Measurements from ENCODE around the gene FADS3.
A peak's percentile ranks its signal among the peaks of the same experiment; 100 is the strongest.

Gene FADS3

GRCh38 chr11:61913699-61914395 is 22.5 kb upstream of the FADS3 start:
- no peak for DNase-seq

- no peak for DNase-seq
Measured at GRCh38 chr11:61912991-61913698, 21.8 kb upstream of the FADS3 start.

GRCh38 chr11:61912530-61912898 is 21.2 kb upstream of the FADS3 start:
- no peak for DNase-seq

DNA sequence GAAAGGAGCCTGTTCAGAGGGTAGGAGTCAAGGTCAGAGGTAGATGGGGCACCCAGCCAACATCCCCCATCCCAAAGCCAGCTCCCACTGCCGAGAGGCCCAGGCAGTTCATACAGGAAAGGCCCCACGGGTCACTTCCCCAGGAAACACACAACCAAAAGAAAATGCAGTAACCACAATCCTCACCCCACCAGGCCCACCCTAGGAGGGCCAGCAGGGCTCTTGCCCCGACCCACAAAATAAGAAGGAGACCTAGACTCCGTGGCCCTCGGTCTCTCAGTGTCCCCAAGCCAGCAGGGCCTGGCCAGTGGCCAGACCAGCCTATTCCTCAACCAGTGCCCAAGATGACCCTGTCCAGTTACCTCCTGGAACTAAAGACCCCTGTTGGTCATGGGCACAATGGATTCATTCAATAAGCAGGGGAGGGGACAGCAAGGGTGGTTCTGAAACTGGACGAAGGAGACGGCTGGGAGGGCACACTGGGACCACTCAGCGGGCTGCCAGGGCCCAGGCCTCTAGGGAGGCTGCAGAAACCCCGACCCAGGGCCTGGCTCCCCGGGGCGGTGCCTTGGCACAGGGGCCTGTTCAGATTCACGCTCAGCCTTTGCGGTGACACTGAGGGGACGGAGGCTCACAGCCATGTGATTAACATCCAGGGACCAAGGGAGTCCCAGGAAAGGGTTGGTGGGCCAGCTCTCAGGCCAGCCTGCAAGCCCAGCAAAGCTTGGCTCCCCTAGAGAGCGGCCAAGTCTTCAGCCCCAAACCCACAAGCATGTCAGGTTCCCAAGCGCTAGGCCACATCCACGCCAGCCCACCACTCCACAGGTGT is 20.6 kb upstream of the FADS3 start:
- DNase-seq, result no peak

DNA sequence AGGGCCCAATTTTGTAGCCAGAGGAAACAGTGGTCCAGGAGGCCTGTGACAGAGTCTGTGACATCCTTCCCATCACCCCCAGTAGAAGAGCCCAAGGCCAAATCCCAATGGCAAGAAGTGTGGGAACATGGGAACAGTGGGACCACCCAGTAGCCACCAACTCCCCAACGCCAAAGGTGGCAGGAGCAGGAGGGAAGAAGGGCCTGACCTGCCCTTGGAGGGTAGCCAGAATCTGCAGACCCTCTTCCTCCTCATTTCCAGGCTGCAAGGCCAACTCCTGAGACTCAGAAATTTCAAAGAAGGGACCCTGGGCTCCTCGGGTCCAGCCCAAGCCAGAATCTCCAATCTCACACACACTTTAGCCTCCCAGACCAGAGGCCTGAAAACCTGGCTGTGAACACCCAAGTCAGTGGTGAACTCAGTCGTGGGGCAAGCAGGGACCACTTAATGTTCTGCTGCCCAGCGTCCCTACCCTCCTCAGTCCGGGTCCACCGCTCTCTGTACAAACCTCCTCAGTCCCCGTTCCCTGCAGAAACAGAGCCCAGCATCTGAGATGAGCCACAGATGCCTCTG is 19.9 kb upstream of the FADS3 start:
- DNase-seq, result no peak

GRCh38 chr11:61910187-61911127 is 19.1 kb upstream of the FADS3 start:
- no peak for DNase-seq

GRCh38 chr11:61908730-61909316 is 17.5 kb upstream of the FADS3 start:
- DNase-seq, result no peak

DNA sequence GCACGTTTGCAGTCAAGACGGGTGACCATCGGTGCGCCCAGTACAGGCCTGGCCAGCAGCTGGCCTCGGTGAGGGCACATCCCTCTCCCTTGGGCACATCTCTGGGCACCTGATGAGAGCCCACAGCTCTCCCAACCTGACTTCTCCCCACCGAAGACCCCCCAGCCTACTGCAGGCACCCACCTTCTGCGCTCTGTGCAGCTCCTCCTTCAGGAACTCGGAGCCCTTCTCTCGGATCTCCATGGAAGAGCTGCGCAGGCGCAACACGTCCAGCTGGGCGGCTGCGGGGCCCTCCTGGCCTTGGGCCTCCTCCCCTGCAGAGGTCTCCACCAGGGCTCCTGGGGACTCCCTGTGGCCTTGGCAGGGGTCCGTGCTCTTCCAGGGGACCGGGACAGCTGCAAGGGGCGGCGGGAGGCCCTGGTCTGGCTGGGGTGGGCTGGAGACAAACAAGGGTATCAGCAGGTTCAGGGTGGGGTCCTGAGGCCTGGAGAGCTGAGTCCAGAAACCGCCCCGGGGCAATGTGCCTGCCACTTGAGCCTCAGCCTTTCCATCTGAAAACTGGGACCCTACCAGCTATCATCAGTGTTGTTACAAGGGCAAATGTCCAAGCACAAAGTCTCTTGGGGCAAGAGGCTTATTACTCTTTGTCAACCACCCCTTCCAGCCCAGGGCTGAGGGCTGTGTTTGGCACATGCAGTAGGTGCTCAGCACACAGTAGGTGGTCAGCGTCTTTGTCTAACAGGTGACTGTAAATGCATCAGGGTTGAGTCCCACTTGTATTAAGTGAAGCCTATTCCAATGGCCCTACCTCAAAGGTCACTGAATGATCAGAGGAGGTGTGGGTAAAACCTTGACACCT is 16.8 kb upstream of the FADS3 start:
- no peak for DNase-seq

- DNase-seq, result no peak
Measured at GRCh38 chr11:61907282-61907681, 15.9 kb upstream of the FADS3 start.

GRCh38 chr11:61906522-61906909 is 15.2 kb upstream of the FADS3 start:
- DNase-seq, result no peak

DNA sequence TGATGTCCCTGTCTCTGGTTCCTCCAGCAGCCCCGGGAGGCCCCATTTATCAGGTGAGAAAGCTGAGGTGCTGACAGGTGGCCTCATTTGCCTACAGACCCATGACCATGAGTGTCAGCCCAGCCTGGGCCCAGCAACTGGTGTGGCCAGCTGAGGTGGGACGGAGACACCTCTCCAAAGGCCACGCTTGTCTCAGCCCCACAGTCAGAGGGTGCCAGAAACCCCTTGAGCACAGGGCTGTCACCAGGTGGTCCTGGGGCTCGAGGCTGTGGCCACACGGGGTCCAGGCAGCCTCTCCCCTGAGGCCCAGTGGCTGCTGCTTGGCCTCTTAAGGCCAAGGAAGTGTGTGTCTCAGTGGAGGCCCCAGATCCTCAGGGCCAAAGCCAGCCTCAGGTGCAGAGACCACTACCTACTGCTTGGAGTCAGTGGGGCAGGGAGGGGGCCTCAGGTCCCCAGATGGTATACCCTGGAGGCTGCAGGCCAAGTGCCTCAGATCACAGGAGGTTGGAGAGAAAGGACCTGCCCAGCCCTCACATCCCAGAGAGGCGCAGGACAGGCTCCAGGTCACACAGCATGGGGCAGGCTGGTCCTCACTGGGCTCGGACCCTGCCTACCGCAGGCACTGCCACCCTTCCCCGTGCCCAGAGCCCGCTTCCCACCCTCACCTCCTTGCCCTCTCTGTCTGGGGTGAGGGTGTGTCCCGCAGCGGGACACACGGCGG is 14.6 kb upstream of the FADS3 start:
- no peak for DNase-seq

GRCh38 chr11:61905067-61905696 is 13.8 kb upstream of the FADS3 start:
- no peak for DNase-seq

GRCh38 chr11:61904539-61905048 is 13.2 kb upstream of the FADS3 start:
- no peak for DNase-seq

DNA sequence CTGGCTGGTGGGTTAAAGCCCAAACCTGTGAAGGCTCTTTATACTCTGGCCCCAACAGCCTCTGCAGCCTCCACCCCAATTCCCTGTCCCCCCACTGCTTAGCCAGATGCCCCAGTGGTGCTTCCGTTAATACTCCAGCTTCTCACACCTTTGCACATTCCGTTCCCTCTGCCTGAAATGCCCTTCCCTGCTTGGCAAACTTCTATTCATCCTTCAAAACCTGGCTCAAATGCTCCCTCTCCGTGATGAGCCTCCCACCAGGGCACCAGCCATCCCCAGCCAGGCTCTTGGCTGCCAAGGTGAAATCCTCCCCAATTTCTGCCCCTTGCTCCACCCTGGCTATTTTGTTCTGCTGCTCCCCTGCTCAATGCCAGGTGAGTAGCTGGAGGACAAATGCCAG is 12.5 kb upstream of the FADS3 start:
- no peak for DNase-seq

GRCh38 chr11:61902313-61902712 is 11.0 kb upstream of the FADS3 start:
- DNase-seq, result no peak

- no peak for DNase-seq
Measured at GRCh38 chr11:61901397-61901796, 10.1 kb upstream of the FADS3 start.

DNA sequence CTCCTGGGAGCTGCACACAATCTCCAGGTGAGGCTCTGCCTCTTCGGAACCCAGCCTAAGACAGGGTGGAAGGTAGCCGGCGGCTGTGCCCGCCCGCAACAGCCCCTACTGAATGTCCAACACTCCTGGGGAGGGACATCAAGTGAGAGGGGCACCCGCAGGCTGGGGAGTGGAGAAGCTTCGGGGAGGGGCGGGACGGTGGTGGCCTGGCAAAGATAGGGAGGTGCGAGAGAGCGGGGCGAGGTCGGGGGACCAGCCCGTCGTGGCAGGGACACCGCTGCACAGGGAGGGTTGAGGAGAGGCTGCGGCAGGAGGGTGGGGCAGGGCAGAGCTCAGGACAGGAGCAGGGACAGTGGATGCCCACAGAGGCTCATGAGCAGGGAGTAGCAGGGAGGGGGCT is 8.9 kb upstream of the FADS3 start:
- DNase-seq, result no peak

DNA sequence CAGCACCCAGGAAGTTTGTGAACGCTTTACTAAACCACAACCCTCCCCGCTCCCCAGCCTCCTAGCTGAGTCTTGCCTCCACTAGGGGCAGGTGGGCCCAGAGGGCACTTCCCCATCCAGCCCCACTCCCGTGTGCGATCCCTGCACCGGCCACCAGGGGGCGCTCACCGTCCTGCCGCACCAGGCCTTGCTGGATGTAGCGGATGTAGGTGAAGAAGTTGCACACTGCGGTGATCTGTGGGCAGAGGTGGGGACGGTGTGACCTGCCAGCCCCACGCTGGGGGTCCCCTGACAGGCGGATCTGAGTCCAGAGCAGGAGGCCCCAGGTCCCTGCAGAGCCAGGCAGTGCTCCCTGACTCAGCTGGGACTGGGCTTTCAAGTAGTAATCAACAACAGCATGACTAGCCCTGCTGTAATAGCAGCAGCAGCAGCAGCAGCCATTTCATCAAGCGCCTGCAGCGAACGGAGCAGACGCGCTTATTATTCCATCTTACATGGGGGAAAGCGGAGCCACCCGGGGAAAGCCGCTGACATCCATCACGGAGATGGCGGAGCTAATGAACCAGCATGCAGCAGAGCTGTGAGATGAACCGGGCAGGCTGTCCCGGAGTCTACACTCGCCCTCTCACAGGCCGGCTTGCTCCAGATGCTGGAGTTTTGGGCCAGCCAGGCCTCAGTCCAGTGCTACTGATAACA is 7.9 kb upstream of the FADS3 start:
- peak; percentile 55 to 77 for DNase-seq

DNA sequence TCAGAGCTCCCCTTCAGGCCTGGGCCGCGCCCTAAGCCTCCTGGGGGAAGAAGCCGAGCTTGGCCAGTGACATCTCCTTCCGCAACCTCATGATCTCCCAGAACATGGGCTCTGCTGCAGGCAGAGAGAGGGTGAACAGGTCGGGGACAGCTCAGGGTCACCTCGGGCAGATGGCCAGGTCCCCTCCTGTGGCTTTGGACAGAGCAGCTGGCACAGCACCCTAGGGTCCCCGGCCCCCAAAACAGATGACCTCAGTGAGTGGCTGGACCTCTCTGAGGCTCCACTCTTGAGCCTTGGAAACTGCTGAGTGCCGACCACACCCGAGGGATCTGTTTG is 6.9 kb upstream of the FADS3 start:
- DNase-seq, result no peak

Data from NCI-H446 (cell line).